ENCODE data around the gene FANCB. TPM values are rescaled to one million over a fixed set of nuclear protein-coding genes. Genes with fewer than 3 reads are reported as not detected.

Gene FANCB
- total and polyA plus RNA-seq, 2 of the 8 experiments (the other 6 are each of a cell fraction or from before 2014, with no cell fraction given): 1.9 to 13.8 TPM

DNA sequence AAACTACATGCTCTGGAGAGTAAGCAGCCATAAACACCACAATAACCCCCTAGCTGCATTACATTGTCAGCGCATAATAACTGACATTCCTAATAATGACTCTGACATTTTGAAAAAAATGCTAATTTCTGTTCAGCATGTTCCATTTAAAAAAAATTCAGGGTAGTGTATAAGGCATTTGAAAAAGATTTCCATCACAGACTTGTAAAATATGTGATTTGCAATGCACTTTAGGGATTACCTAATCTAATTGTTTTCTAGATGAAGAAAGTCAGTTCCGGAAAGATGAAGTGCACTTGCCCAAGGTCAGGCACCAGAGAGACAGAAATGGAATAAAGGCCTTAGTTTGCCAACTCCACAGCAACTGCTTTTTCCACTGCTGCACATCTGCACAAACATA, 55.3 kb downstream of the FANCB start:
- Histone ChIP-seq H3K23me2 (ENCODE audit: low read depth, low read length) (no peaks in the 10 kb centered on the region), H2BK15ac (ENCODE audit: low read length) (no peak overlapping the region), H3K4ac (replicated peaks; ENCODE audit: insufficient read length, low read depth, low read length) (no peak overlapping the region), H3K4me2 (ENCODE audit: insufficient read depth in 1 of 2, low read depth in 2 of 2, low read length in 2 of 2) (no peak overlapping the region), H3K56ac (replicated peaks; ENCODE audit: insufficient read length, low read depth, low read length) (no peak overlapping the region), H3K14ac (ENCODE audit: insufficient read length) (no peak overlapping the region), H3K27me3 (replicated peaks in 1 of 4; ENCODE audit: control insufficient read depth in 3 of 4, extremely low read depth in 1 of 4, insufficient read depth in 3 of 4, low read length in 3 of 4) (no peaks in the 10 kb centered on the region), H3K4me3 (ENCODE audit: extremely low read depth in 1 of 4, insufficient read depth in 2 of 4, low read depth in 3 of 4, low read length in 4 of 4) (no peak overlapping the region), H2AK5ac (ENCODE audit: low read depth, low read length) (no peak overlapping the region), H2BK120ac (replicated peaks; ENCODE audit: low read depth, low read length) (no peak overlapping the region), H4K91ac (replicated peaks; ENCODE audit: insufficient read length, low read length) (no peak overlapping the region), H4K20me1 (replicated peaks in 1 of 2; ENCODE audit: control insufficient read depth in 1 of 2, insufficient read depth in 2 of 2, low read length in 2 of 2) (no peaks in the 10 kb centered on the region), H3K79me1 (ENCODE audit: low read depth, low read length) (no peaks in the 10 kb centered on the region), H4K8ac (ENCODE audit: extremely low read depth, insufficient read depth, low read length) (no peak overlapping the region), H3K27ac (ENCODE audit: low read depth, low read length) (no peak overlapping the region), H3K9me3 (ENCODE audit: insufficient read depth in 2 of 2, low read depth in 1 of 2, low read length in 1 of 2) (no peaks in the 10 kb centered on the region), H4K5ac (ENCODE audit: insufficient read length, low read depth, low read length) (no peak overlapping the region), H2BK5ac (ENCODE audit: low read depth, low read length) (no peak overlapping the region), H2BK12ac (ENCODE audit: low read depth, low read length) (no peak overlapping the region), H3K9ac (replicated peaks in 1 of 4; ENCODE audit: extremely low read depth in 1 of 4, low read depth in 3 of 4, low read length in 3 of 4) (no peak overlapping the region), H2AFZ (ENCODE audit: low read length) (no peak overlapping the region), H3K18ac (ENCODE audit: extremely low read depth, low read length) (no peak overlapping the region), H3K79me2 (ENCODE audit: control insufficient read depth in 1 of 2, insufficient read depth in 2 of 2, low read length in 2 of 2) (no peaks in the 10 kb centered on the region), H2BK20ac (ENCODE audit: low read length) (no peak overlapping the region), H3K23ac (ENCODE audit: insufficient read length) (no peak overlapping the region), H3K36me3 (ENCODE audit: control insufficient read depth in 2 of 4, insufficient read depth in 4 of 4, low read length in 3 of 4) (no peaks in the 10 kb centered on the region), H3K4me1 (replicated peaks in 1 of 4; ENCODE audit: control insufficient read depth in 3 of 4, insufficient read depth in 4 of 4, low read length in 3 of 4) (peaks cover 0 to 2% (median 0%) of the 10 kb centered on the region in 4 experiments; a peak in 1 of 7 replicates)
- FAIRE-seq (no peak), DNase-seq (ENCODE audit: low read depth in 1 of 2, low spot score in 2 of 2) (no peak)
- TF ChIP-seq RAD21 (IDR thresholded peaks at IDR 0.05 in 1 of 2, conservative IDR thresholded peaks at IDR 0.05 in 1 of 2; ENCODE audit: low read depth in 2 of 2, low read length in 2 of 2) (no peak), KDM5A (IDR thresholded peaks at IDR 0.05; ENCODE audit: low read length) (no peak), RXRA (IDR thresholded peaks at IDR 0.05; ENCODE audit: insufficient read depth, low read depth, low read length) (no peak), MAX (IDR thresholded peaks at IDR 0.05) (no peak), ZNF274 (IDR thresholded peaks at IDR 0.05; ENCODE audit: borderline replicate concordance, extremely low read depth, low read length) (no peak), NRF1 (IDR thresholded peaks at IDR 0.05; ENCODE audit: low read depth, low read length) (no peak), RFX5 (IDR thresholded peaks at IDR 0.05; ENCODE audit: borderline replicate concordance, low read depth, low read length) (no peak), SP2 (IDR thresholded peaks at IDR 0.05; ENCODE audit: low read length) (no peak), CREB1 (IDR thresholded peaks at IDR 0.05) (no peak), TCF12 (IDR thresholded peaks at IDR 0.05; ENCODE audit: low read depth, low read length) (no peak), FOSL1 (IDR thresholded peaks at IDR 0.05; ENCODE audit: insufficient read depth, low read depth, low read length) (no peak), SIRT6 (IDR thresholded peaks at IDR 0.05; ENCODE audit: low read length) (no peak), CEBPB (IDR thresholded peaks at IDR 0.05; ENCODE audit: low read depth, low read length) (no peak), TBP (IDR thresholded peaks at IDR 0.05; ENCODE audit: low read depth, low read length) (no peak), SRF (IDR thresholded peaks at IDR 0.05; ENCODE audit: low read depth, low read length) (no peak)
- 76% methylated on average over 2 of the region's 2 CpGs; no CpG with 5 or more reads in 1 of the 2 experiments for WGBS, 2 experiments (ENCODE audit: extremely low coverage in 1 of 2, insufficient coverage in 1 of 2, insufficient read length in 1 of 2, insufficient replicate concordance in 2 of 2, low coverage in 1 of 2, low lambda C conversion rate in 2 of 2, missing lambda C conversion rate in 1 of 2)
- CTCF ChIA-PET (ENCODE audit: partially characterized antibody): no interaction called here
- POLR2A ChIA-PET (ENCODE audit: partially characterized antibody): no interaction called here

Measured in H1 (cell line).